ENCODE measurements around the gene PDZRN3.

Gene PDZRN3

DNA sequence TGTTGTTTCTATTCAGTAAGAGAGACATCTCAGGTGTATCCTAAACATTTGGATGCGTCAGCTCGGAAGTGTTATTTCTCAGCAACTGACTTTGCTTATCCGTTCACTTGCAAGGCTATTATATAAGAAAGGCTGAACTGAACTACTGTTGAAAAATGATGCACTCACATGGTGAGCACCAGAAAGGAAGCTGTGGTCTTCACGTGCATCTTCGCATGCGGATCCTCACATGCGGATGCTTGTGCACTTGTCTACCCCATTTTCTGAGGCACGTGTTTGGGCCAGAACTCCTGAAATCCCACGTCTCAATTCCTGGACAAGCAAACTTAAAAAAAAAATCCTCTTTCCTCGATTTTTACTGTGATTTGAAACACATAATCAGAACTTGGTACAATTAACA, 63.2 kb downstream of the PDZRN3 start:
- no peak overlapping the region for H3K4me3 ChIP-seq (ENCODE audit: low read depth, low read length)
- DNase-seq (ENCODE audit: low read depth, low spot score), result no peak
- TF ChIP-seq, protein P1, sequence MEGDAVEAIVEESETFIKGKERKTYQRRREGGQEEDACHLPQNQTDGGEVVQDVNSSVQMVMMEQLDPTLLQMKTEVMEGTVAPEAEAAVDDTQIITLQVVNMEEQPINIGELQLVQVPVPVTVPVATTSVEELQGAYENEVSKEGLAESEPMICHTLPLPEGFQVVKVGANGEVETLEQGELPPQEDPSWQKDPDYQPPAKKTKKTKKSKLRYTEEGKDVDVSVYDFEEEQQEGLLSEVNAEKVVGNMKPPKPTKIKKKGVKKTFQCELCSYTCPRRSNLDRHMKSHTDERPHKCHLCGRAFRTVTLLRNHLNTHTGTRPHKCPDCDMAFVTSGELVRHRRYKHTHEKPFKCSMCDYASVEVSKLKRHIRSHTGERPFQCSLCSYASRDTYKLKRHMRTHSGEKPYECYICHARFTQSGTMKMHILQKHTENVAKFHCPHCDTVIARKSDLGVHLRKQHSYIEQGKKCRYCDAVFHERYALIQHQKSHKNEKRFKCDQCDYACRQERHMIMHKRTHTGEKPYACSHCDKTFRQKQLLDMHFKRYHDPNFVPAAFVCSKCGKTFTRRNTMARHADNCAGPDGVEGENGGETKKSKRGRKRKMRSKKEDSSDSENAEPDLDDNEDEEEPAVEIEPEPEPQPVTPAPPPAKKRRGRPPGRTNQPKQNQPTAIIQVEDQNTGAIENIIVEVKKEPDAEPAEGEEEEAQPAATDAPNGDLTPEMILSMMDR (IDR thresholded peaks at IDR 0.05; ENCODE audit: low read depth, low read length), result no peak
- in situ Hi-C loops (cut with HindIII; ENCODE audit: low sequenced_read_pairs), result no loop called here

DNA sequence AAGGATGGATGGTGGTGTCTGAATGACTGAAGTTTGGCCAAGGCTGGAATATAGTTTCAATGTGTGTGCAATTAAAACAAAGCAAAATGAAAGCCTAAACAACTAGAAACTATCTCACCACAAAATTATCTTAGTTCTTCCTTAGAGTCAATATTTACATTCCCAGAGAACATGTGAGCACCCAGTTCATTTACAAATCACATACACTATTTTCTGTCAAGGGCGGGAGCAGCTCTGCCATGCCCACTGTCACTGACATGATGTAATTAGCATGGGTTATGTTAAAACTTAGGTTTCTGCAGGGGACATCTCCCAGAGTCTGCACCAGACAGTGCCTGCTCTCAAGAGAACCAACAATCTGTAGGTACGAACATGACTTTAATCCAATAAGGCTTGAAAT, 65.0 kb downstream of the PDZRN3 start:
- in situ Hi-C loops (cut with HindIII; ENCODE audit: low sequenced_read_pairs), result no loop called here
- no peak for DNase-seq (ENCODE audit: low read depth, low spot score)
- TF ChIP-seq, protein P1 (IDR thresholded peaks at IDR 0.05; ENCODE audit: low read depth, low read length), result no peak
- H3K4me3 ChIP-seq (ENCODE audit: low read depth, low read length), result no peak overlapping the region

DNA sequence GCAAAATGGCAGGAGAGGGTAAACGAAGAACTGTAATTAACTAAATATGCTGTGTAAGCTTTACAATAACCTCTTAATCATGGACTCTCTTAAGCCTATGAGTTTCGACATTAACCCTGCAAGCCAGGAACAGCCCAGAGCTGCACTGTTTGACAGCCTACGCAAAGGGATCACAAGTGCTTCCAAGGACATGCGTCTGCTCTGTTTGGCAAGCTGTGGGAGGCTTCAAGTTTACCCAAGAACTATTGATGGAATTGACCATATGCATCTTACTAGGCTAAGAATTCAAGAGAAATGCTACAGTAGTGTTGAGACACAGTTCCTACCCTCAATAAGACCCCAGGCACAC, 66.0 kb downstream of the PDZRN3 start:
- DNase-seq (ENCODE audit: low read depth, low spot score), result no peak
- in situ Hi-C loops (cut with HindIII; ENCODE audit: low sequenced_read_pairs), result no loop called here

DNA sequence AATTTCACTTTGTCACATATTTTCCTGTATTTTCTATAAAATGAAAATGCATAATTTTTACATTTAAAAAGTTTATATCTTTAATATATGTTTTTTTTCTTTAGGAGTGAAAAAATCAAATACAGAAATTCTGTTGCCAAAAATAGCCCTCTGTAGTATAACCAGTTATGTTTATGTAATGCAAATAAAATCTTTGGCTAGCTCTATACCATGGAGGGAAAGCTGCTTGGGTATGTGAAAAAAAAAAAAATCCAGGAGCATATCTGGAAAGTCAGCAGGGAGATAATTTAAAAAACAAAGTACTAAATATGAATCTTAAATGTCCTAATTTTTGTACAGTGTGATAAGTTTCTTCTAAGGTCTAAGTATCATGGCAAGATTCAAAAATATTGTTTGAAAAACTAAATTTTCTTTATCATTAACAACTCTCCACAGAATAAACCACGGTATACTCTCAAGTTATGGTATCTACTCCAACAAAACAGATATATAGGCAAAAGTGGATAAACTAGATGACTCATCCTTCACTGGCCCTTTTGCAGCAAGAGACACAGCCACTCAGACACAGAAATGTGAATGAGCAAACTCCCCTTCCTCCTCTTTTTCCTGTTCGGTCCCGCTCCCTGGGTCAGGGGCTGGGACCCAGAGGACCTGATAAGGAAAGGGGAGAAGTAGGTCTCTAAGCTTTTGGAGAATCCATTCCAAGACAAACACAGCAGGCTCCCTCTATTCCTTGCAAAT, 66.6 kb downstream of the PDZRN3 start:
- peak; percentile 35 for DNase-seq (ENCODE audit: low read depth, low spot score)
- in situ Hi-C loops (cut with HindIII; ENCODE audit: low sequenced_read_pairs), result no loop called here
- TF ChIP-seq, protein P1 (IDR thresholded peaks at IDR 0.05; ENCODE audit: low read depth, low read length), result no peak
- no peak overlapping the region for H3K4me3 ChIP-seq (ENCODE audit: low read depth, low read length)

More for the DNA sequence above, 66.0 kb downstream of the PDZRN3 start:
- TF ChIP-seq, protein P1 (IDR thresholded peaks at IDR 0.05; ENCODE audit: low read depth, low read length), result no peak
- no peak overlapping the region for H3K4me3 ChIP-seq (ENCODE audit: low read depth, low read length)

DNA sequence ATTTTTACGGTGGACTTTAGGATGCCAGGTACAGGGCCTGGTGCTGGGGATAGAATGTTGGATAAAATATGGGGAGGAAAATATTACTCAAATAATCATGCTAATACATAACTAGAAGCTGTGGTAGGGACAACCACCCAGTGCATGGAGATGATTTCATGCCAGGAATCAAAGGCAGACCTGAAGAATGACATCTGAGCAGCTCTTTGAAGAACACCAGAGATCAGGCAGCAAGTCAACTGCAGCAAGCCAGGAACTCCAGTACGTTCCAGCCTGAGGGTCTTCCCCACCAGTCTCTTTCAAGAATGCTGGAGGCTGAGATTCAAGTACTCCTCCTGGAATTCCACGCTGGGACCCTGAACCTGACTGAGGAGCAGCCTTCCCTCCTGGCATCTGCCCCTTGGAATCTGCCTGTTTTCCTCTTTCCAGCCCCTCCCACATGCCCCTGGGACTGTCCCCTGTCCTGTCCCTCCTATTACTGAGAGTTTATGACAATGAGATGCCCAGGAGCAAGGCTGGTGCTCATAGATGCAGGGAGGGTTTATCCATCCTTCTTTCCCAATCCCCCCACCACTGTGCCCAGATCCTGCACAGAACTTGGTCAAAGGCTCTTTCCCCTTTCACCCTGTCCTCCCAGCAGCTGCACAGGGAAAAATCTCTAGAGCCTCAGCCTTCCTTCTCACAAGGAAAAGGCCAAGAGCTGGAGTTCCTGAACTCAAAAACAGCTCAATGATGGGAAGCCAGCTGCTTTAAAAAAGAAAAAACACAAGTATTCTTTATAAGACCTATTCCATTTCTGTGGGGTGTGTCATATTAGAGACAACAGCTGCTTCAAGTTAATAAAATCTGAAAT, 68.0 kb downstream of the PDZRN3 start:
- TF ChIP-seq, protein P1 (IDR thresholded peaks at IDR 0.05; ENCODE audit: low read depth, low read length), result no peak
- DNase-seq (ENCODE audit: low read depth, low spot score), result no peak
- no peak overlapping the region for H3K4me3 ChIP-seq (ENCODE audit: low read depth, low read length)
- in situ Hi-C loops (cut with HindIII; ENCODE audit: low sequenced_read_pairs), result no loop called here

DNA sequence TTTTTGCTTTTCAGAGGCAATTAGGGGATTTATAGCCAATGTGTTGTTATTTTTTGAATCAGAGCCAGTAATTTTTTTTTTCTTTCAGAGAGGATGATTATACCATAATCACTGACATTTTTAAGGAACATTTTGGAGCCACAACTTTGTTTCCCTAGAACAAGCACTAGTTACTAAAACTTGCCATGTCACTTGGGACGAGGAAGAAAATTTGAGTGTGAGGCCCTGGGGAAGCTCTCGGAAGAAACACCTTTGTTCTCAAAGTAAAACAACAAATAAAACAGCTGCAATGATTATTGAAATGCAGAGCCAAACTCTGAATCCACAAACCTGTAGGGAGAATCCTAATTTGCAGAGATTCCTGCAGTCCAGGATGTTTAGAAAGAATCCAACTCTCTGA, 69.7 kb downstream of the PDZRN3 start:
- DNase-seq (ENCODE audit: low read depth, low spot score), result no peak
- TF ChIP-seq, protein P1 (IDR thresholded peaks at IDR 0.05; ENCODE audit: low read depth, low read length), result no peak
- in situ Hi-C loops (cut with HindIII; ENCODE audit: low sequenced_read_pairs), result no loop called here

More for the DNA sequence above, 69.7 kb downstream of the PDZRN3 start:
- no peak overlapping the region for H3K4me3 ChIP-seq (ENCODE audit: low read depth, low read length)
